ENCODE measurements around the gene TSACC.

Gene TSACC

DNA sequence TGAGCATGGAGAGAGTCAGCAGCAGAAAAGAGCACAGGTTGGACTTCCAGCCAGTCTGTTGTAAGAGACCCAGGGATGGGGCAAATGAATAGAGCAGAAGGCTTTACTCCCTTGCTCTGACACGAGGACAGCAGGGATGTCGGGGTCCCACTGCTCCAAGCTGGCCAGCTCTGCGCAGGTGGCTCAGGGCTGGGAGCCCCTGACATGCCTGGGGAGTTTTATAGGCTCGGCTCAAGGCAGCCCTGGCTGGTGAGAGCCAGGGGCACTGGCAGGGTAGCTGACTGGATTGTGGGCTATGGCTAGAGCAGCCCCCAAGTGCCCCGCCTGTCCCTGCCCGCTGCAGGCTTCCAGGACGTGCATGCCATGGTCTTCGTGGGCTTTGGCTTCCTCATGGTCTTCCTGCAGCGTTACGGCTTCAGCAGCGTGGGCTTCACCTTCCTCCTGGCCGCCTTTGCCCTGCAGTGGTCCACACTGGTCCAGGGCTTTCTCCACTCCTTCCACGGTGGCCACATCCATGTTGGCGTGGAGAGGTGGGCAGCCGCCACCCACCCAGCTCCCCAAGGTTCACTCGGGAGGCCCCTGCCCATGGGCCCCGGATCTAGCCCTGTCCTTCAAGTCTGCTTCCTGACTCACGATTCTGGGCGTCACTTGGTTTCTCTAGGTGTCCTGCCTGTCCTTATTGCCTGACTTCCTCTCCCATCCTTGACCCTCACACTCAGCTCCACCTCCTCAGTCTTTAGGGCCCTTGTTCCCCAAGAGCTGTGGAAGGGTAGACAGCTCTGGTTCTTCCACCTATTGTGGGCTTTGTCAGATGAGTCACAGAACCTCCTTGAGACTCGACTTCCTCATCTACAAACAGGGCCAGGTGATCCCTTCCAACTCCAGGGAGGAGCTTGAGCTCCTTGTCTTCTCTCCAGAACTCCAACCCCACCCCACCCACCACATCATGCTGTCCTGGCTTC lies 38.9 kb downstream of the TSACC start:
- no peak for DNase-seq

GRCh38 chr1:156378557-156378956 lies 40.2 kb downstream of the TSACC start:
- no peak for DNase-seq

GRCh38 chr1:156379420-156380165 lies 41.3 kb downstream of the TSACC start:
- DNase-seq = peak; percentile 70

DNA sequence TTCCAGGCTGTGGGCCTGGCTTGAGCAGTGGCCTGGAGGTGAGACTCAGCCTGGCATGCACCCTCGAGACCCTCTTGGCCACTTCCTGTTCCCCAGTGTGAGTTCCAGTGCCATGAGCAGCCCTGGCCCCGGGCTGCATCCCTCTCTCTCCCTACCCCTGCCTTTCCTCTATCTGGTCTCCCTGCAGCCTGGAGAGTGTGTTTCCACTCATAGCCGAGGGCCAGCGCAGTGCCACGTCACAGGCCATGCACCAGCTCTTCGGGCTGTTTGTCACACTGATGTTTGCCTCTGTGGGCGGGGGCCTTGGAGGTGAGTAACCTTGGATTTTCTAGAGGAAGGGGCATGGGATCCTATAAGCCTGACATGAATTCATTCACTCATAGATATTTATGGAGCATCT lies 44.2 kb downstream of the TSACC start:
- DNase-seq = no peak

- peak; percentile 89 for DNase-seq
These were observed 44.7 kb downstream of the TSACC start for GRCh38 chr1:156383023-156383422.

DNA sequence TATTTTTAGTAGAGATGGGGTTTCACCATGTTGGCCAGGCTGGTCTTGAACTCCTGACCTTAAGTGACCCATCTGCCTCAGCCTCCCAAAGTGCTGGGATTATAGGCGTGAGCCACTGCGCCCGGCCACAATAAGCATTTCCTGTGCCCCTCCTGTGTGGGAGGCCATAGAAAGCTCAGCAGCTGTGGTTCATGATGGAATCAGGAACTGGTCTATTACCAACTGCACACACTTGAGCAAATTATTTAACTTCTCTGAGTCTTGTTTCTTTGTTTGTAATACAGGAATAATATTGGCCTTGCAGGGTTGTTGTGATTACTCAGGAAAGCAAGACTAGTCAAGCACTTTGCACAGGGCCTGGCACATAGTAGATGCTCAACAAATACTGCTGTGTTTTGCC lies 45.7 kb downstream of the TSACC start:
- DNase-seq = no peak

DNA sequence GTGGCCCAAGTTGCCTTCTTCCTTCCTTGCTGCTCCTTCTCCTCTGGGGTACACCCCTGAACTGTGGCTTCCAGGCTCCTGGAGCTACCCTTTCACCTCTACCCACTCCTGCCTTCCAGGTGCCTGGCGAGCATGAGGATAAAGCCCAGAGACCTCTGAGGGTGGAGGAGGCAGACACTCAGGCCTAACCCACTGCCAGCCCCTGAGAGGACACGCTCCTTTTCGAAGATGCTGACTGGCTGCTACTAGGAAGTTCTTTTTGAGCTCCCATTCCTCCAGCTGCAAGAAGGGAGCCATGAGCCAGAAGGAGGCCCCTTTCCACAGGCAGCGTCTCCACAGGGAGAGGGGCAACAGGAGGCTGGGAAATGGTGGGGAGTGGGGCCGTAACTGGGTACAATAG lies 46.3 kb downstream of the TSACC start:
- no peak for DNase-seq

DNA sequence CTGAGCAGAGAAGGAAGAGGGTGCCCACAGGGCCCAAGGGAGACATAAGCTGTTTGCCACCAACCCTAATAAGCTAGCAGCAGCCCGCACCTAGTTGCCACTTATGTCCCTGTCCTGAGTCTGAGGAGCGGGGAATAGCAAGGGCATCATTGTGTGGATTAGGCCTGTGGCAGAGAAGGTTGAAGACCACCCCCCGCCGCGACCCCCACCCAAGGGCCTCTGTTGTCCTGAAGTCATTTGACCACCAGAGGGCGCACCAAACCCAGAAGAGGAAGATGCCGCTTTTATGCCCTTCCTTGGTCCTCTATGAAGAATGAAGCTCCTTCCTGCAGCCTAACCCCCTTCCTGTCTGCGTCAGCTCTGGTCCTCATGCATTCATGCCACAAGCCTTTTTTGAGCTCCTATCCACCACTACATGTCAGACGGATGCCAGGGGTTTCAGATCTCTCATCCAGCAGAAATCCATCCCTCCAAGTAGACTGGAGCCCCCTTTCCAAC lies 47.3 kb downstream of the TSACC start:
- DNase-seq = peak; percentile 94

DNA sequence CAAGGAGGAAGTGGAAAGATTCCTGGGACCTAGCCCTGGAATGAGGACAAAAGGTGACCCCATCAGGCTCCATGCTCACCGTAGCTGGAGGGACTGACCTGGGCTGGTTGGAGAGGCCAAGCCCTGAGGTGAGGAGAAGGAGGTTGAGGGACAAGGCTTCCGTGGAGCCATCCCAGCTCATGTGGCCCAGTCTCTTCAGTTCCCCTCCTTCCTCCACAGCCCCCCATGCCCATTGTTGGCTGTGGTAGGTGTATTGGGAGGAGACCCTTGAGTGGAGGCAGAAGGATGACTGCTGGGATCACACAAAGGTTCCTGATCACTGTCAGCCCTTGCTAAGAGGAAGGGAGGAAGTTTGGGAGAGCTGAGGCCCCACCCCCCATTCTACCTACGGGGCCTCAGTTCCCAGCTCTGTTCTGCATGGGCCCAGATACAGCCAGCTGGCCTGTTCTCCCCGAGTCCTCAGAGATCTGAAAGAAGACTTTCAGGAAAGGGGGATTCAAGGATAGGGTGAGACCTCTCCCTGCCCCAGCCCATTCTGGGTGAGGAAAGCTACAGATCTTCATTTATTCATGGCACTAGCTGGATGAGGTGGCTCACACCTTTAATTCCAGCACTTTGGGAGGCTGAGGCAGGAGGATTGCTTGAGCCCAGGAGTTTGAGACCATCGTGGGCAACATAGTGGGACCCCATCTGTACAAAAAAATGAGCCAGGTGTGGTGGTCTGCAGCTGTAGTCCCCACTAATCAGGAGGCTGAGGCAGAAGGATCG lies 48.0 kb downstream of the TSACC start:
- DNase-seq = no peak

- DNase-seq = peak; percentile 75
These were observed 48.9 kb downstream of the TSACC start for GRCh38 chr1:156386949-156387869.

- DNase-seq = peak; percentile 76
These were observed 49.5 kb downstream of the TSACC start for GRCh38 chr1:156387870-156388173.

GRCh38 chr1:156388174-156389137 lies 50.1 kb downstream of the TSACC start:
- peak; percentile 99 for DNase-seq

DNA sequence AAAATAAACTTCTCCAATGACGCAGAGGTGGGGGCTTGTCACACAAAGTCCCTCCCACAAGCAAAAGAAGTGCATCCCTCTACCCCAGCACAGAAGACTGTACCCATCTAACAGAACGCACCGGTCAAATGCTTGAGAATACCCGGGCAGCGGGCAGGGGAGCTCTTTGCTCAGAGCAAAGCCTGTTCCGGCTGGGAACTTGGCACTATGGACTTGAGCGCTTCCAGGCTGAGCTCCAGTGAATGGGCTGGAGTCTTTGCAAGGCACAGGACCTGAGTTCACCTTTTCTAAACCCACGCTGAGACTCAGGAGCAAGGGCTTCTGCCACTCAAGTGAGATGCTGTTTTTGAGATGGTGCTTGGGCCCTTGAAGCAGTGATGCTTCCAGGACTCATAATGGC lies 51.0 kb downstream of the TSACC start:
- peak; percentile 75 for DNase-seq

GRCh38 chr1:156390469-156391365 lies 52.4 kb downstream of the TSACC start:
- peak; percentile 70 for DNase-seq

DNA sequence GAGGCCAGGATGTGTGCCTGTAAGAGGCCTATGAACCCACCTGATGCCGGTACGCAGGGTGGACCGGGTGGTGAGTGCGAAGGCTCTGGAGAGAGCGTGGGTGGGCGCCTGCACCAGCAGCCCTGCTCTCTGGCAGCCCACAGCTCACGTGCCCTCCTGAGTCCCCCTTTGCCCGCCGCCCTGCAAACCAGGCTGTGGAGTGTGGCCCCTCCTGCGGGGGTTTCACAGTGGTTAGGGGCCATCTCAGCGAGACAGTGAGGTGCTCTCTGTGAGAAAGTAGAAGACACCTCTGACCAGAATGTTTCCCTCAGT lies 53.0 kb downstream of the TSACC start:
- no peak for DNase-seq

DNA sequence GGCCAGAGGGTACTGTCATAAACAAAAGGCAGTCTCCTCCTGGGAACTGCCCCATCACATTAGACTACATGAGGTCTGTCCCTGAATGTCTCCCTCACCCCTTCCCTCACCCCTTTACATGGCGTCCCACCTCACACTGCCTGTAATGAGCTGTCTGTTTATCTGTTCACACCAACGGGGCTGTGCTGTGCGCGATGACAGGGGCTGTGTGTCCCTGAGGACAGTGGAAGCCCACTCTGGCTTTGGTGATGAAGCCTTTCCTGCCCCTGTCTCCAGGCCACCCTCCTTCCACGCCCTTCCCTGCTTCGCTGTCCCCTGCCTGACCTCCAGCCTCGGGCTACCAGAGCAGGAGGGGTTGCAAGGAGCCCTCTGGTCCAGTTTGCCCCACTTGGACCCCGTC lies 53.4 kb downstream of the TSACC start:
- no peak for DNase-seq

DNA sequence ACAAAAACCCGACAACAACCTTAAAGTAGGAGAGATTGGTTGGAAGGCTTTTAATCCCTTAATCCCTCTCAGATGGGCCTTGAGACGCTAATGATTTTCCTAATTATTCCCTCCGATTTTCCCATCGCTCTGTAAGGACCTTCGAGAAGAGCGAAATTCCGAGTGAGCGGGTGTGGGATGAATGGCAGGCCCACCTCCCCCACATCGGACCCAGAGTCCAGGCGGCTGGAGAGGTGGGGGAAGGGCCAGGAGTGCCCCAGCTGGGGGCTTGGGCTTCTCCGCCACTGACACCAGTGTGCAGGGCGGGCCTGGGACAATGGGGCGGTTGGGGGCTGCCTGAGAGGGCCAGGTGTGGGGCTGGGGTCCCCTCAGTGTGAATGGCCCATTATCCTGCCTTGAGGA lies 54.1 kb downstream of the TSACC start:
- DNase-seq = no peak

DNA sequence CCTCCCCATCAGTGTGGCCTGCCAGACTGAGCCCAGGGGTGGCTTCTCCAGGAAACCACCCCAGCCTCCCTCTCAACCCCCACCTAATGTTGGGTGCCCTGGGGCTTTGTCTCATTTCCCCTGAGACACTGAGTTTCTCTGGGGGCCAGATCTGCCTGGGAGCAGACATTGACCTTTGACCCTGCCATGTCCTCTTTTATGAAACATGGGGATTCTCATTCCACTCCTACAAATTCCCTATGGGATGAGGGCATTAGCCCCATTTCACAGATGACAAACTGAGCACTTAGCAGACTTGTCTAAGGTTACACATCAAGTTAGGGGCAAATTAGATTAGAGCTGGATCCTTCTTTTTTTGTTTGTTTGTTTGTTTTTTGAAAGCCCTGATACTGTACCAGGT lies 54.8 kb downstream of the TSACC start:
- no peak for DNase-seq

DNA sequence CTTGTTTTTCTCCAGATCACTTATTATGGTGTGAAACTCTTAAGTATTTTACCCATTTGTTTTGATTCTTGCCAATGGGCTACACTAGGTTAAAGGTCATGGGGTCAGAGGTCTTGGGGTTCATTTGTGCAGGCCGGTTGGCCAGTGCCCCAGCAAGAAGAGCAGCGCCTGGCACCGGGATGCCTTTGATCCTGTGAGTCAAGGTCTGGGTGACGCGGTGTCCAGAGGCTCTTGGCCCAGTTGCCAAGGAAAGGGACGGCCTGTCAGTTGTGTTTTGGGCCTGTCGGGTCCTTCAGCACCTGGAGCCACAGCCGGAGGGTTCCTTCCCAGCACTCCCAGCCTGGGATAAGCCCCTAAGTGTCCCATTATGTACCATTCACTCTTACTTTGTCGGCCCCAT lies 55.8 kb downstream of the TSACC start:
- no peak for DNase-seq

GRCh38 chr1:156394835-156395461 lies 56.6 kb downstream of the TSACC start:
- peak; percentile 97 for DNase-seq

Measured in NCI-H526 treated with DMSO at 0.1 percent for 48 hours (cell line).